Mucosa of descending colon (tissue), 3 donors: ENCODE data around the gene LRCOL1. TPM values are rescaled to one million over a fixed set of nuclear protein-coding genes. Genes with fewer than 3 reads are reported as not detected.

ENCODE experiments used
- ATAC-seq: fragments of 200-7000 bp; cut with Tn5 transposase; one replicate; pipeline ENCODE4 v1.9.1; 2020; ENCODE audit warnings: mild to moderate bottlenecking, moderate library complexity
- DNase-seq, 3 donors: peaks; one replicate each; pipeline ENCODE4 v3.0.0-alpha.2; 2020
- H3K36me3 ChIP-seq: fragments of 200-600 bp; one replicate; pipeline ENCODE4 v1.8.0; 2021; ENCODE audit warnings: low read depth, mild to moderate bottlenecking
- H3K4me1 ChIP-seq: fragments of 200-600 bp; one replicate; pipeline ENCODE4 v1.8.0; 2021; ENCODE audit warnings: low read depth, mild to moderate bottlenecking
- H3K4me3 ChIP-seq: fragments of 200-600 bp; one replicate; pipeline ENCODE4 v1.8.0; 2021; ENCODE audit warnings: mild to moderate bottlenecking
- H3K9me3 ChIP-seq: fragments of 200-600 bp; one replicate; pipeline ENCODE4 v1.8.0; 2021; ENCODE audit warnings: mild to moderate bottlenecking
- intact Hi-C, 2 donors: fragments of 100-400 bp; cut with DNase I in 1 of 2; cut with micrococcal nuclease in 1 of 2; formaldehyde crosslinking; loops; one replicate each; pipeline versions ENCODE4 v1.11.0 to v1.11.1; 2022; cut with DNase I, micrococcal nuclease
- total RNA-seq, 3 donors: library from RNA; stranded (reverse); fragmentation: NEBNext Ultra II Directional in 2 of 3; extraction: Animal tissue kit (Norgen Biotek cat#: 25700) in 2 of 3; gene quantifications; one replicate each; pipeline versions ENCODE4 v1.2.1 to v1.2.4, GENCODE V29; 2021 to 2023
- TF ChIP-seq, protein P1 (sequence below): fragments of 200-600 bp; IDR thresholded peaks from one replicate; pipeline ENCODE4 v1.8.0; 2022; ENCODE audit warnings: antibody characterized with exemption, mild to moderate bottlenecking
- donor health status: DM: no; HTN: no; CAD: no; lungs with moderate emphysema.
- donor health status: DM: no; HTN: no; CAD: no.
- donor health status: DM: no; HTN: yes; CAD: no.

Gene LRCOL1
- total RNA-seq, 3 donors from 2014 or later = not detected

DNA sequence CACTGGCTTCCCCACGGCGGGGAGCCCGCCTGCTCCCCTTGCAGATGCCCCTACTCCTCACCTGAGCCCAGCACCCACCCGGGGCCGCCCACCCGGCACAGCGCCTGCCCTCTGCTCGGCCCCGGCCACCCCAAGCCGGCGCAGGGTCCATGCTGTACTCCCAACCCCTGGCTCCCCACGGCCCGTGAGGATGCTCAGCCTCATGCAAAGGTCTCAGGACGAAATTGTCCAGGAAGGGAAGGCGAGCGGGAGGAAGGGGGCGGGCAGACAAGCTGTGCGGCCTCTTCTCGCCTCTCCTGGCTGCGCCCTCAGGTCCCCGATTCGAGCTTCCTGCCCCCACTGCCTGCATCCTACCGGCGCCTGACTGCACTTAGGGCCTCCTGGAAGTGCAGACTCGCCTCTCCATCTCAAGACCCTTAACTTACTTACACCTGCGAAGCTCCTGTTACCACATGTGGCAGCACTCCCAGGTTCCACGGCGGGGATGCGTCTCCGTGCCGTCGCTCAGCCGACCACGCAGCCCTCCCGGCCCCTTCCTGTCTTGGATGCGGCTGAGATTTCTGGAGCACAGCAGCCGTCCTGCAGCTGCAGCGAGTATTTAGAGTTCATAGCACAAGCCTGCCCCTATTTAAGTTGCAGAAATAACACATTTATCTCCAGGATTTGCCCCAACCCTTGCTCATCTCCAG, 18.0 kb downstream of the LRCOL1 start:
- Histone ChIP-seq H3K4me3 (no peak overlapping the region), H3K9me3 (no peaks in the 10 kb centered on the region), H3K36me3 (no peaks in the 10 kb centered on the region), H3K4me1 (peaks cover 6% of the 10 kb centered on the region)
- intact Hi-C loops = no loop called here
- DNase-seq (peak in 1 of 3 donors; percentile 21), ATAC-seq (no peak)
- TF ChIP-seq, protein P1, sequence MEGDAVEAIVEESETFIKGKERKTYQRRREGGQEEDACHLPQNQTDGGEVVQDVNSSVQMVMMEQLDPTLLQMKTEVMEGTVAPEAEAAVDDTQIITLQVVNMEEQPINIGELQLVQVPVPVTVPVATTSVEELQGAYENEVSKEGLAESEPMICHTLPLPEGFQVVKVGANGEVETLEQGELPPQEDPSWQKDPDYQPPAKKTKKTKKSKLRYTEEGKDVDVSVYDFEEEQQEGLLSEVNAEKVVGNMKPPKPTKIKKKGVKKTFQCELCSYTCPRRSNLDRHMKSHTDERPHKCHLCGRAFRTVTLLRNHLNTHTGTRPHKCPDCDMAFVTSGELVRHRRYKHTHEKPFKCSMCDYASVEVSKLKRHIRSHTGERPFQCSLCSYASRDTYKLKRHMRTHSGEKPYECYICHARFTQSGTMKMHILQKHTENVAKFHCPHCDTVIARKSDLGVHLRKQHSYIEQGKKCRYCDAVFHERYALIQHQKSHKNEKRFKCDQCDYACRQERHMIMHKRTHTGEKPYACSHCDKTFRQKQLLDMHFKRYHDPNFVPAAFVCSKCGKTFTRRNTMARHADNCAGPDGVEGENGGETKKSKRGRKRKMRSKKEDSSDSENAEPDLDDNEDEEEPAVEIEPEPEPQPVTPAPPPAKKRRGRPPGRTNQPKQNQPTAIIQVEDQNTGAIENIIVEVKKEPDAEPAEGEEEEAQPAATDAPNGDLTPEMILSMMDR = no peak

DNA sequence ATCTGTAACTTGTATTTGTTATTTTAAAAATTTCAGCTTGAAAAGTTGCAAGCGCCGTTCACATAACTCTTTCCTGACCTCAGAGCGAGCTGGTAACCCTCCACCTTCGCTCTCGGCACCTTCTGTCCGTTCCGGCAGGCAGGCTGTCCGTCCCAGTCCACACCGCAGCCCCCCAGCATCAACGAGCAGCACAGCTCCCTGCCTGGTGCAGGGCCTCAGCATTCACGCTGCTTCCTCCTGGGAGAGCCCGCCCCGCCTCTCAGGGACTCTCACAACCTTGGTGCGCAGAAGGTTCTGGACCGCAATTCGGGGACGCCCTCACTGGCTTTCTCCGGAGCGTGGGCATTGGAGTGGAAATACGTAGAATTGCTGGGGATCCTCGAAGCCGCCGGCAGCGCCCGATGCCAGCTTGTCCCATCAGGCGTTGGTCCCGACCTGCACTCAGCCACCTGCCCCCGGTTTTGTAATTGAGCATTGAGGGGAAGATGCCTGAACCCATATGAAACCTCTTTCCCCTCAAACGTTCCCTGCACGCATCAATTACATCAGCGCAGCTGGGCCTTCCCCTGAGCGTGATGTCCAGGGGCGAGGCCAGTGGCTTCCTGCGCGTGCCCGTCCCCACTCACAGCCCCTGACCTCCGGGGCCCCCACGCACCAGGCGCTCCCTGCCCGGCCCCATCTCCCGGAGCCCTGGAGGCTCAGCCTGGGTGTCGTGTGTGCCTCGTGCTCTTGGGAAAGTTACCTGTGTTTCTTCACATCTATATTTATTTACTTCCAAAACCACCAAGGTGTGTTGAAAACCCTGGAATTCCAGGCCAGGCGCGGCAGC, 19.1 kb downstream of the LRCOL1 start:
- intact Hi-C loops = no loop called here
- H3K9me3 ChIP-seq = no peaks in the 10 kb centered on the region
- DNase-seq (no peak), ATAC-seq (no peak)
- peaks cover 4% of the 10 kb centered on the region for H3K4me1 ChIP-seq
- TF ChIP-seq, protein P1 = no peak
- no peak overlapping the region for H3K4me3 ChIP-seq
- H3K36me3 ChIP-seq = no peaks in the 10 kb centered on the region

- TF ChIP-seq, protein P1 = no peak
- no peak for ATAC-seq
- Histone ChIP-seq H3K36me3 (no peaks in the 10 kb centered on the region), H3K4me1 (peaks cover 4% of the 10 kb centered on the region), H3K9me3 (no peaks in the 10 kb centered on the region), H3K4me3 (no peak overlapping the region)
- no peak for DNase-seq
- intact Hi-C loops = no loop called here
Measured at GRCh38 chr12:132588821-132589669, 21.3 kb downstream of the LRCOL1 start.

GRCh38 chr12:132588319-132588718, 22.1 kb downstream of the LRCOL1 start:
- TF ChIP-seq, protein P1 = no peak
- intact Hi-C loops = no loop called here
- Histone ChIP-seq H3K36me3 (no peaks in the 10 kb centered on the region), H3K4me1 (no peaks in the 10 kb centered on the region), H3K9me3 (no peaks in the 10 kb centered on the region), H3K4me3 (no peak overlapping the region)
- DNase-seq (no peak), ATAC-seq (peak; percentile 60)

- ATAC-seq (no peak), DNase-seq (no peak)
- H3K36me3 ChIP-seq = no peaks in the 10 kb centered on the region
- TF ChIP-seq, protein P1 = no peak
- H3K9me3 ChIP-seq = no peaks in the 10 kb centered on the region
- intact Hi-C loops = no loop called here
- no peak overlapping the region for H3K4me3 ChIP-seq
- no peaks in the 10 kb centered on the region for H3K4me1 ChIP-seq
Measured at GRCh38 chr12:132587781-132588180, 22.6 kb downstream of the LRCOL1 start.
